Ovary (tissue), 3 donors: ENCODE data around the gene HES5.
"Not testable (repeated sequence)": the region's sequence is repeated elsewhere in the genome, so short reads cannot be mapped to it uniquely, and the experiment has no call there.

Experiments
- EP300 ChIP-seq: sonication (generic); formaldehyde crosslinking; IDR thresholded peaks from one replicate; pipeline ENCODE4 v1.6.1; 2017; ENCODE audit warnings: antibody characterized with exemption
- POLR2A ChIP-seq: fragments of 450-650 bp; IDR thresholded peaks from one replicate; pipeline ENCODE4 v1.6.1; 2017; ENCODE audit warnings: antibody characterized with exemption, mild to moderate bottlenecking, moderate library complexity
- TF ChIP-seq, protein P1 (sequence below), 3 donors: fragments of 450-650 bp in 2 of 3; fragments of 200-600 bp in 1 of 3; IDR thresholded peaks; one replicate each; pipeline versions ENCODE4 v1.5.1 to v1.8.0; 2016 to 2022; ENCODE audit warnings: antibody characterized with exemption in 3 of 3, mild to moderate bottlenecking in 1 of 3
- donor health status: DM: no; HTN: no; CAD: no.

DNA sequence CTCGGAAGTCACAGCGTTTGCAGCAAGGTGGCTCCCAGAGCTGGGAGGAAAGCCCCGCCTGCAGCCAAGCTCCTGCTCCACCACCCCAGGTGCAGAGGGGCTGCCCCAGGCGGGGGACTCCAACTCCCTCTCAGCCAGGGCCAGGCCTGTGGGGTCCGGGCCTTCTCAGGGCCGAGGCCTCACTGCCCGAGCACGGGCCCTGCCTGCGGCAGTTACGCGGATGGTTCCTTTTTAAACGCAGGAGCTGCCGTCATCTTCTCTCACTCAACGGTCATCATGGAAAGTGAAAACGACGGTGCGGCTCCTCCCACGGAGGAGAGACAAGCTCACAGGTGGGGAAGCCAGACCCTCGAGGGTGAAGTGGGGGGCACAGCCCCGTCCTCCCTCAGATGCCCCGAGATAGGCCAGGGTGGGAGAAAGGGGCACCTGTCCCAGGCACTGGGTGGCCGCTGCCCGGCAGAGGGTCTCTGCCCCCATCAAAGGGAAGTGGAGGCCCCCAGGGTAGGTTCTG is 47.6 kb upstream of the HES5 start:
- TF ChIP-seq, protein P1, sequence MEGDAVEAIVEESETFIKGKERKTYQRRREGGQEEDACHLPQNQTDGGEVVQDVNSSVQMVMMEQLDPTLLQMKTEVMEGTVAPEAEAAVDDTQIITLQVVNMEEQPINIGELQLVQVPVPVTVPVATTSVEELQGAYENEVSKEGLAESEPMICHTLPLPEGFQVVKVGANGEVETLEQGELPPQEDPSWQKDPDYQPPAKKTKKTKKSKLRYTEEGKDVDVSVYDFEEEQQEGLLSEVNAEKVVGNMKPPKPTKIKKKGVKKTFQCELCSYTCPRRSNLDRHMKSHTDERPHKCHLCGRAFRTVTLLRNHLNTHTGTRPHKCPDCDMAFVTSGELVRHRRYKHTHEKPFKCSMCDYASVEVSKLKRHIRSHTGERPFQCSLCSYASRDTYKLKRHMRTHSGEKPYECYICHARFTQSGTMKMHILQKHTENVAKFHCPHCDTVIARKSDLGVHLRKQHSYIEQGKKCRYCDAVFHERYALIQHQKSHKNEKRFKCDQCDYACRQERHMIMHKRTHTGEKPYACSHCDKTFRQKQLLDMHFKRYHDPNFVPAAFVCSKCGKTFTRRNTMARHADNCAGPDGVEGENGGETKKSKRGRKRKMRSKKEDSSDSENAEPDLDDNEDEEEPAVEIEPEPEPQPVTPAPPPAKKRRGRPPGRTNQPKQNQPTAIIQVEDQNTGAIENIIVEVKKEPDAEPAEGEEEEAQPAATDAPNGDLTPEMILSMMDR (IDR thresholded peaks at IDR 0.05), result not testable (repeated sequence)
- TF ChIP-seq POLR2A, EP300: not testable (repeated sequence)
